HepG2 (cell line): ENCODE data around the gene CSNK1G1. TPM values are rescaled to one million over a fixed set of nuclear protein-coding genes. Genes with fewer than 3 reads are reported as not detected.

Experiments
- ATAC-seq: fragments of 200-7000 bp; cut with Tn5 transposase; 3 replicates; pipeline ENCODE4 v1.9.1; 2020; ENCODE audit warnings: mild to moderate bottlenecking, moderate library complexity
- BruUV-seq: library from RNA; stranded (reverse); fragments of 400-500 nt; replicated peaks from 2 replicates; lab custom pipeline; 2021; lab: Mats Ljungman, UMichigan
- CTCF ChIA-PET: fragments of 300-600 bp; formaldehyde crosslinking; extraction: SDS; loops from one replicate; lab custom pipeline; 2021; ENCODE audit warnings: low total read pairs, inconsistent platforms, low intra/inter-chr PET ratio; lab: Yijun Ruan, JAX
- POLR2A ChIA-PET: fragments of 350-600 bp; sonication (Branson Sonifier 250); formaldehyde crosslinking; loops from one replicate; lab custom pipeline; 2020; ENCODE audit warnings: antibody characterized with exemption, inconsistent platforms; lab: Yijun Ruan, JAX
- DNase-seq: peaks from one replicate; pipeline ENCODE4 v3.0.0-alpha.2; 2015; ENCODE audit warnings: low spot score
- FAIRE-seq: peaks from 3 replicates; lab custom pipeline; 2011; peaks lifted over from hg19 to GRCh38; lab: Jason Lieb, UNC
- H2AFZ ChIP-seq: one replicate; pipeline ENCODE4 v1.6.1; 2011; ENCODE audit warnings: low read length, inconsistent platforms
- H3K27ac ChIP-seq: fragments of 300-600 bp; 3 replicates; pipeline ENCODE4 v1.8.0; 2011; ENCODE audit warnings: mixed run types, mild to moderate bottlenecking, mixed read lengths, low read length, inconsistent platforms; ENCODE audit not compliant: insufficient read depth; ENCODE audit errors: extremely low read length
- H3K27me3 ChIP-seq, 2 experiments: fragments of 200-600 bp in 1 of 2; 2 replicates in 1 of 2; 3 replicates in 1 of 2; pipeline versions ENCODE4 v1.6.0 to v1.8.0; 2011; ENCODE audit warnings: low read length in 2 of 2, mild to moderate bottlenecking in 2 of 2, moderate library complexity in 2 of 2, inconsistent platforms in 1 of 2; ENCODE audit not compliant: insufficient read depth in 2 of 2, control insufficient read depth in 1 of 2
- H3K36me3 ChIP-seq, 2 experiments: fragments of 200-600 bp in 1 of 2; replicated peaks in 1 of 2; 2 replicates in 1 of 2; 3 replicates in 1 of 2; pipeline versions ENCODE4 v1.5.1 to v1.8.0; 2011; ENCODE audit warnings: low read length in 2 of 2, inconsistent platforms in 1 of 2; ENCODE audit not compliant: insufficient read depth in 2 of 2, control insufficient read depth in 1 of 2
- H3K4me1 ChIP-seq: 2 replicates; pipeline ENCODE4 v1.5.1; 2012; ENCODE audit warnings: low read length, inconsistent platforms; ENCODE audit not compliant: insufficient read depth
- H3K4me2 ChIP-seq: 2 replicates; pipeline ENCODE4 v1.6.0; 2011; ENCODE audit warnings: low read depth, low read length, inconsistent platforms
- H3K4me3 ChIP-seq, 3 experiments: fragments of 200-600 bp in 1 of 3; sonication (generic), shearing (Covaris generic) in 1 of 3; replicated peaks in 1 of 3; 2 replicates each; pipeline ENCODE4 v1.5.1; 2011 to 2016; ENCODE audit warnings: low read length in 3 of 3, inconsistent platforms in 2 of 3, low read depth in 2 of 3, mild to moderate bottlenecking in 2 of 3, control low read depth in 1 of 3, mixed read lengths in 1 of 3; ENCODE audit not compliant: insufficient read depth in 1 of 3
- H3K79me2 ChIP-seq: one replicate; pipeline ENCODE4 v1.6.1; 2011; ENCODE audit warnings: low read length, inconsistent platforms; ENCODE audit not compliant: insufficient read depth
- H3K9ac ChIP-seq: 2 replicates; pipeline ENCODE4 v1.6.0; 2011; ENCODE audit warnings: mild to moderate bottlenecking, low read depth, low read length, inconsistent platforms; ENCODE audit not compliant: insufficient read depth
- H3K9me3 ChIP-seq: 2 replicates; pipeline ENCODE4 v1.5.1; 2012; ENCODE audit warnings: mild to moderate bottlenecking, low read length
- H4K20me1 ChIP-seq: 2 replicates; pipeline ENCODE4 v1.6.0; 2011; ENCODE audit warnings: inconsistent platforms, mild to moderate bottlenecking, low read length, moderate library complexity; ENCODE audit not compliant: insufficient read depth
- ATF7 ChIP-seq, 2 experiments: fragments of 450-650 bp in 1 of 2; sonication (generic) in 1 of 2; formaldehyde crosslinking in 1 of 2; IDR thresholded peaks; 2 replicates each; pipeline versions ENCODE4 v1.4.0 to v1.6.1; 2016 to 2020; ENCODE audit warnings: antibody characterized with exemption in 1 of 2, mild to moderate bottlenecking in 1 of 2, missing genetic modification reagents in 1 of 2
- DRAP1 ChIP-seq: IDR thresholded peaks from 2 replicates; pipeline ENCODE4 v1.6.1; 2016; ENCODE audit warnings: missing genetic modification reagents, missing compliant biosample characterization
- GATAD1 ChIP-seq: IDR thresholded peaks from 2 replicates; pipeline ENCODE4 v1.6.1; 2016; ENCODE audit warnings: missing genetic modification reagents, missing compliant biosample characterization
- WGBS: methylation state at CpG from one replicate; pipeline ENCODE4 v1.1.6; 2017; ENCODE audit warnings: low lambda C conversion rate; 5-methylcytosine and 5-hydroxymethylcytosine counted together
- in situ Hi-C: cut with HindIII; loops from 2 replicates; pipeline ENCODE4 v1.10.0; 2017; ENCODE audit warnings: low pct_unique_long_range_greater_than_20kb; ENCODE audit not compliant: extremely low pct_ligation_motif_present
- intact Hi-C: fragments of 100-400 bp; cut with micrococcal nuclease; formaldehyde crosslinking; loops from one replicate; pipeline ENCODE4 v1.10.0; 2022; ENCODE audit not compliant: unreplicated experiment
- polyA plus RNA-seq, 8 experiments: library from polyadenylated mRNA; depleted of rRNA in 3 of 8; stranded (reverse) in 7 of 8; unstranded in 1 of 8; fragments of >200 nt; fragmentation: Illumina TruSeq in 4 of 8; extraction: Trizol in 4 of 8; gene quantifications; 2 replicates each; pipeline versions ENCODE4 v1.2.1 to v1.2.3, GENCODE V29; 2011 to 2016; ENCODE audit warnings: low read depth in 4 of 8, missing spikeins in 1 of 8, mixed read lengths in 1 of 8; ENCODE audit not compliant: insufficient read depth in 1 of 8
- total RNA-seq, 5 experiments: library from RNA; depleted of rRNA; stranded (reverse); fragments of >200 nt; fragmentation: Illumina TruSeq; extraction: Trizol; gene quantifications; 2 replicates each; pipeline ENCODE4 v1.2.3, GENCODE V29; 2016; ENCODE audit warnings: low read depth in 1 of 5
- TF ChIP-seq, protein P1 (sequence below): IDR thresholded peaks from 2 replicates; pipeline ENCODE4 v1.6.1; 2012; ENCODE audit warnings: inconsistent platforms
- TF ChIP-seq, protein P2 (sequence below): sonication (generic); formaldehyde crosslinking; IDR thresholded peaks from 2 replicates; pipeline ENCODE4 v1.5.0; 2020; ENCODE audit warnings: mild to moderate bottlenecking, missing genetic modification reagents

The CSNK1G1 gene
- total and polyA plus RNA-seq, 2 of the 13 experiments (the other 11 are each of a cell fraction or from before 2014, with no cell fraction given) = 8.5 to 12.6 TPM

GRCh38 chr15:64288999-64289398, 67.0 kb downstream of the CSNK1G1 start:
- Histone ChIP-seq H3K4me2 (no peak overlapping the region), H4K20me1 (no peaks in the 10 kb centered on the region), H2AFZ (no peak overlapping the region), H3K36me3 (0 out of 5 replicates have a peak, but pooled peaks cover 0 to 3% of the 10 kb centered on the region in 2 experiments), H3K27me3 (no peaks in the 10 kb centered on the region), H3K9me3 (no peaks in the 10 kb centered on the region), H3K4me3 (no peak overlapping the region), H3K27ac (no peak overlapping the region), H3K9ac (no peak overlapping the region), H3K79me2 (peaks cover 2% of the 10 kb centered on the region), H3K4me1 (no peaks in the 10 kb centered on the region)
- FAIRE-seq = no peak
- intact Hi-C loops = no loop called here
- no peak for DNase-seq
- WGBS = 96% methylated on average over 6 of the region's 8 CpGs
- CTCF ChIA-PET = no interaction called here
- in situ Hi-C loops = no loop called here
- POLR2A ChIA-PET = no interaction called here
- no peak for ATAC-seq
- BruUV-seq = no TSS peak
- TF ChIP-seq GATAD1 (CRISPR knock-in tag) = no peak
- TF ChIP-seq, protein P1, sequence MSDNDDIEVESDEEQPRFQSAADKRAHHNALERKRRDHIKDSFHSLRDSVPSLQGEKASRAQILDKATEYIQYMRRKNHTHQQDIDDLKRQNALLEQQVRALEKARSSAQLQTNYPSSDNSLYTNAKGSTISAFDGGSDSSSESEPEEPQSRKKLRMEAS = no peak
- TF ChIP-seq, protein P2, sequence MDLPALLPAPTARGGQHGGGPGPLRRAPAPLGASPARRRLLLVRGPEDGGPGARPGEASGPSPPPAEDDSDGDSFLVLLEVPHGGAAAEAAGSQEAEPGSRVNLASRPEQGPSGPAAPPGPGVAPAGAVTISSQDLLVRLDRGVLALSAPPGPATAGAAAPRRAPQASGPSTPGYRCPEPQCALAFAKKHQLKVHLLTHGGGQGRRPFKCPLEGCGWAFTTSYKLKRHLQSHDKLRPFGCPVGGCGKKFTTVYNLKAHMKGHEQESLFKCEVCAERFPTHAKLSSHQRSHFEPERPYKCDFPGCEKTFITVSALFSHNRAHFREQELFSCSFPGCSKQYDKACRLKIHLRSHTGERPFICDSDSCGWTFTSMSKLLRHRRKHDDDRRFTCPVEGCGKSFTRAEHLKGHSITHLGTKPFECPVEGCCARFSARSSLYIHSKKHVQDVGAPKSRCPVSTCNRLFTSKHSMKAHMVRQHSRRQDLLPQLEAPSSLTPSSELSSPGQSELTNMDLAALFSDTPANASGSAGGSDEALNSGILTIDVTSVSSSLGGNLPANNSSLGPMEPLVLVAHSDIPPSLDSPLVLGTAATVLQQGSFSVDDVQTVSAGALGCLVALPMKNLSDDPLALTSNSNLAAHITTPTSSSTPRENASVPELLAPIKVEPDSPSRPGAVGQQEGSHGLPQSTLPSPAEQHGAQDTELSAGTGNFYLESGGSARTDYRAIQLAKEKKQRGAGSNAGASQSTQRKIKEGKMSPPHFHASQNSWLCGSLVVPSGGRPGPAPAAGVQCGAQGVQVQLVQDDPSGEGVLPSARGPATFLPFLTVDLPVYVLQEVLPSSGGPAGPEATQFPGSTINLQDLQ (CRISPR knock-in tag) = no peak

DNA sequence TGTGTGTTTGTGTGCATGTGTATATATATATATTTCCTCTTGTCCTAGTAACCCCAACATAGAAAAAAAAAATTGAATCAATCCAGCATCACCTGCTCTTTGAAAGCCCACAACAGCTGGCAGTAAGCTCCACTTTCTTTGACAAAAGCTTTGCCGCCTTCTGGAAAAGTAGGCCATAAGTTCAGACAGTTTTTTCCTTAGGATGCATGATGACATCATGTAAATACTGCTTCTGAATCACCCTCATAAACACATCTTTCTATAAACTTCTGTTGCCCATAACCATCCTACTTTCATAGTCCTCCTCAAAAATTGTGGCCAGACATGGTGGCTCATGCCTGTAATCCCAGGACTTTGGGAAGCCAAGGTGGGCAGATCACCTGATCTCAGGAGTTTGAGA, 67.4 kb downstream of the CSNK1G1 start:
- Histone ChIP-seq H3K79me2 (peaks cover 2% of the 10 kb centered on the region), H4K20me1 (no peaks in the 10 kb centered on the region), H3K4me1 (no peaks in the 10 kb centered on the region), H3K4me3 (no peak overlapping the region), H3K4me2 (no peak overlapping the region), H2AFZ (no peak overlapping the region), H3K9me3 (no peaks in the 10 kb centered on the region), H3K27ac (no peak overlapping the region), H3K36me3 (0 out of 5 replicates have a peak, but pooled peaks cover 0 to 2% of the 10 kb centered on the region in 2 experiments), H3K27me3 (no peaks in the 10 kb centered on the region), H3K9ac (no peak overlapping the region)
- WGBS = 100% methylated on average over 1 of the region's 1 CpG
- BruUV-seq = no TSS peak
- CTCF ChIA-PET = no interaction called here
- TF ChIP-seq ATF7 (IDR thresholded peaks at IDR 0.05) (peak; percentile 83), ATF7 (CRISPR knock-in tag; IDR thresholded peaks at IDR 0.05) (no peak), DRAP1 (CRISPR knock-in tag) (no peak)
- FAIRE-seq = no peak
- ATAC-seq = no peak
- DNase-seq = no peak
- POLR2A ChIA-PET = no interaction called here
- intact Hi-C loops = no loop called here
- in situ Hi-C loops = no loop called here
